GM23338 (cell line): ENCODE measurements around the gene NBAS. TPM values are rescaled to one million over a fixed set of nuclear protein-coding genes. Genes with fewer than 3 reads are reported as not detected.

Experiments used
- ATAC-seq: fragments of 200-7000 bp; cut with Tn5 transposase; 3 replicates; pipeline ENCODE4 v1.9.1; 2020
- DNase-seq: peaks from one replicate; pipeline ENCODE4 v3.0.0-alpha.2; 2015; ENCODE audit warnings: low spot score
- H2AFZ ChIP-seq: fragments of 200-600 bp; sonication (generic); 2 replicates; pipeline ENCODE4 v1.8.0; 2016; ENCODE audit warnings: antibody characterized with exemption, mild to moderate bottlenecking, moderate library complexity
- H3F3A ChIP-seq: fragments of 200-600 bp; sonication (generic); replicated peaks from 2 replicates; pipeline ENCODE4 v1.8.0; 2017; ENCODE audit warnings: antibody characterized with exemption, mixed run types, low read depth
- H3K27ac ChIP-seq: fragments of 200-600 bp; sonication (generic); 2 replicates; pipeline ENCODE4 v1.6.1; 2016; ENCODE audit warnings: low read depth
- H3K27me3 ChIP-seq: fragments of 200-600 bp; sonication (generic); 2 replicates; pipeline ENCODE4 v1.8.0; 2016; ENCODE audit warnings: mild to moderate bottlenecking, mixed run types, moderate library complexity; ENCODE audit not compliant: insufficient read depth
- H3K36me3 ChIP-seq: fragments of 200-600 bp; sonication (generic); 2 replicates; pipeline ENCODE4 v1.8.0; 2016; ENCODE audit warnings: mild to moderate bottlenecking; ENCODE audit not compliant: insufficient read depth
- H3K4me1 ChIP-seq: fragments of 200-600 bp; sonication (generic); 2 replicates; pipeline ENCODE4 v1.8.0; 2016; ENCODE audit warnings: mild to moderate bottlenecking, moderate library complexity; ENCODE audit not compliant: insufficient read depth
- H3K4me2 ChIP-seq: fragments of 200-600 bp; sonication (generic); 2 replicates; pipeline ENCODE4 v1.7.1; 2017; ENCODE audit warnings: mixed run types
- H3K4me3 ChIP-seq: fragments of 200-600 bp; sonication (generic); 2 replicates; pipeline ENCODE4 v1.6.1; 2016; ENCODE audit warnings: mixed run types
- H3K79me2 ChIP-seq: fragments of 200-600 bp; sonication (generic); replicated peaks from 2 replicates; pipeline ENCODE4 v1.8.0; 2017; ENCODE audit warnings: mild to moderate bottlenecking; ENCODE audit not compliant: insufficient read depth
- H3K9me2 ChIP-seq: fragments of 200-600 bp; sonication (generic); 2 replicates; pipeline ENCODE4 v1.8.0; 2017; ENCODE audit not compliant: insufficient read depth
- H4K20me1 ChIP-seq: fragments of 200-600 bp; sonication (generic); replicated peaks from 2 replicates; pipeline ENCODE4 v1.8.0; 2017; ENCODE audit warnings: mild to moderate bottlenecking; ENCODE audit not compliant: insufficient read depth
- H3K27ac Mint-ChIP-seq: 2 replicates; pipeline ENCODE4 v1.8.0; 2020; ENCODE audit warnings: inconsistent platforms, mild to moderate bottlenecking, moderate library complexity, mixed read lengths
- H3K27me3 Mint-ChIP-seq: 3 replicates; pipeline ENCODE4 v1.8.0; 2022; ENCODE audit warnings: low read depth, mild to moderate bottlenecking, moderate library complexity, mixed read lengths, inconsistent platforms; ENCODE audit not compliant: insufficient read depth, poor library complexity
- H3K36me3 Mint-ChIP-seq: 3 replicates; pipeline ENCODE4 v1.8.0; 2021; ENCODE audit warnings: low read depth, mild to moderate bottlenecking, inconsistent platforms, moderate library complexity, mixed read lengths
- H3K4me1 Mint-ChIP-seq: 3 replicates; pipeline ENCODE4 v1.8.0; 2020; ENCODE audit warnings: mild to moderate bottlenecking, inconsistent platforms, mixed read lengths
- H3K4me3 Mint-ChIP-seq: 3 replicates; pipeline ENCODE4 v1.8.0; 2021; ENCODE audit warnings: moderate library complexity, mild to moderate bottlenecking, inconsistent platforms, mixed read lengths
- H3K9me3 Mint-ChIP-seq: 3 replicates; pipeline ENCODE4 v1.8.0; 2020; ENCODE audit warnings: moderate library complexity, mild to moderate bottlenecking, inconsistent platforms, mixed read lengths
- CREB1 ChIP-seq: fragments of 250-450 bp; sonication (Bioruptor Pico); IDR thresholded peaks from 2 replicates; pipeline ENCODE4 v1.5.0; 2020; ENCODE audit warnings: low read depth, mild to moderate bottlenecking, moderate library complexity
- EZH2 ChIP-seq: fragments of 200-600 bp; sonication (generic); IDR thresholded peaks from one replicate; pipeline ENCODE4 v1.8.0; 2017; ENCODE audit warnings: antibody characterized with exemption, mild to moderate bottlenecking, low read depth; ENCODE audit not compliant: unreplicated experiment
- EZH2phosphoT487 ChIP-seq: fragments of 200-600 bp; sonication (generic); IDR thresholded peaks from one replicate; pipeline ENCODE4 v1.8.1; 2018; ENCODE audit warnings: antibody characterized with exemption; ENCODE audit not compliant: unreplicated experiment
- JUNB ChIP-seq: IDR thresholded peaks from one replicate; pipeline ENCODE4 v1.6.1; 2016; ENCODE audit warnings: antibody characterized with exemption; ENCODE audit not compliant: unreplicated experiment
- NANOG ChIP-seq: IDR thresholded peaks from 2 replicates; pipeline ENCODE4 v1.6.1; 2016; ENCODE audit warnings: antibody characterized with exemption, borderline replicate concordance
- POLR2AphosphoS5 ChIP-seq: IDR thresholded peaks from 2 replicates; pipeline ENCODE4 v1.6.1; 2016; ENCODE audit warnings: antibody characterized with exemption, low read depth
- ZNF114 ChIP-seq: fragments of 250-450 bp; sonication (Bioruptor Pico); IDR thresholded peaks from 2 replicates; pipeline ENCODE4 v1.5.0; 2020; ENCODE audit warnings: mild to moderate bottlenecking, moderate library complexity
- ZNF331 ChIP-seq: fragments of 250-450 bp; sonication (Bioruptor Pico); IDR thresholded peaks from 2 replicates; pipeline ENCODE4 v1.5.0; 2020; ENCODE audit warnings: low read depth, mild to moderate bottlenecking, moderate library complexity
- polyA plus RNA-seq: library from polyadenylated mRNA; unstranded; fragments of >200 nt; fragmentation: Nextera tagmentation; extraction: Ambion mirVana; gene quantifications from 2 replicates; pipeline ENCODE4 v1.2.1, GENCODE V29; 2016
- total RNA-seq: library from RNA; depleted of rRNA; stranded (reverse); fragments of >200 nt; shearing (Covaris generic); gene quantifications from 2 replicates; pipeline ENCODE4 v1.2.3, GENCODE V29; 2014
- TF ChIP-seq, protein P1 (sequence below): IDR thresholded peaks from one replicate; pipeline ENCODE4 v1.6.1; 2018; ENCODE audit warnings: antibody characterized with exemption; ENCODE audit not compliant: unreplicated experiment
- TF ChIP-seq, protein P2 (sequence below): fragments of 250-450 bp; sonication (Bioruptor Pico); IDR thresholded peaks from 2 replicates; pipeline ENCODE4 v1.5.0; 2020; ENCODE audit warnings: mild to moderate bottlenecking, moderate library complexity
- TF ChIP-seq, protein P3 (sequence below): IDR thresholded peaks from 2 replicates; pipeline ENCODE4 v1.6.1; 2016; ENCODE audit warnings: antibody characterized with exemption

The NBAS gene
- total and polyA plus RNA-seq, 2 experiments from 2014 or later = 24.8 to 38.9 TPM

DNA sequence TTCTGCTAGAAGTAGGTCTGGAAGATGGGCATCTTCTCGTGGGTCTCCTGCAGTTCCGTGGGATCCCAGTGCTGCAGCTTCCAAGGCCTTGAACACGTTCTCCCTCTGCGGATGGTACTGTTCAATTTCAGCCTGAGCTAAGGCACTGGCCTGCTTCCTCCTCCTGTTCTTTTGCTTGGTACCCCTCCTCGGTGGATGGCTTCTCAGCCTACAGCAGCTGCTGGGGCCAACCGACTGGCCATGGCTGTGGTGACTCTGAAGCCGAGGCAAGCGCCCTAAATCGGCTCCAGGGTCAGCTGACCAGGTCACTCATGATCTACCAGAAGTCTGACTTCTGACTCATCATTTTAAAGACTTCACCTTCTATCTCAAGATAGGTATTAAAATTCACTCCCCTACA lies 150.2 kb downstream of the NBAS start (continued):
- TF ChIP-seq, protein P1, sequence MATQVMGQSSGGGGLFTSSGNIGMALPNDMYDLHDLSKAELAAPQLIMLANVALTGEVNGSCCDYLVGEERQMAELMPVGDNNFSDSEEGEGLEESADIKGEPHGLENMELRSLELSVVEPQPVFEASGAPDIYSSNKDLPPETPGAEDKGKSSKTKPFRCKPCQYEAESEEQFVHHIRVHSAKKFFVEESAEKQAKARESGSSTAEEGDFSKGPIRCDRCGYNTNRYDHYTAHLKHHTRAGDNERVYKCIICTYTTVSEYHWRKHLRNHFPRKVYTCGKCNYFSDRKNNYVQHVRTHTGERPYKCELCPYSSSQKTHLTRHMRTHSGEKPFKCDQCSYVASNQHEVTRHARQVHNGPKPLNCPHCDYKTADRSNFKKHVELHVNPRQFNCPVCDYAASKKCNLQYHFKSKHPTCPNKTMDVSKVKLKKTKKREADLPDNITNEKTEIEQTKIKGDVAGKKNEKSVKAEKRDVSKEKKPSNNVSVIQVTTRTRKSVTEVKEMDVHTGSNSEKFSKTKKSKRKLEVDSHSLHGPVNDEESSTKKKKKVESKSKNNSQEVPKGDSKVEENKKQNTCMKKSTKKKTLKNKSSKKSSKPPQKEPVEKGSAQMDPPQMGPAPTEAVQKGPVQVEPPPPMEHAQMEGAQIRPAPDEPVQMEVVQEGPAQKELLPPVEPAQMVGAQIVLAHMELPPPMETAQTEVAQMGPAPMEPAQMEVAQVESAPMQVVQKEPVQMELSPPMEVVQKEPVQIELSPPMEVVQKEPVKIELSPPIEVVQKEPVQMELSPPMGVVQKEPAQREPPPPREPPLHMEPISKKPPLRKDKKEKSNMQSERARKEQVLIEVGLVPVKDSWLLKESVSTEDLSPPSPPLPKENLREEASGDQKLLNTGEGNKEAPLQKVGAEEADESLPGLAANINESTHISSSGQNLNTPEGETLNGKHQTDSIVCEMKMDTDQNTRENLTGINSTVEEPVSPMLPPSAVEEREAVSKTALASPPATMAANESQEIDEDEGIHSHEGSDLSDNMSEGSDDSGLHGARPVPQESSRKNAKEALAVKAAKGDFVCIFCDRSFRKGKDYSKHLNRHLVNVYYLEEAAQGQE = no peak

DNA sequence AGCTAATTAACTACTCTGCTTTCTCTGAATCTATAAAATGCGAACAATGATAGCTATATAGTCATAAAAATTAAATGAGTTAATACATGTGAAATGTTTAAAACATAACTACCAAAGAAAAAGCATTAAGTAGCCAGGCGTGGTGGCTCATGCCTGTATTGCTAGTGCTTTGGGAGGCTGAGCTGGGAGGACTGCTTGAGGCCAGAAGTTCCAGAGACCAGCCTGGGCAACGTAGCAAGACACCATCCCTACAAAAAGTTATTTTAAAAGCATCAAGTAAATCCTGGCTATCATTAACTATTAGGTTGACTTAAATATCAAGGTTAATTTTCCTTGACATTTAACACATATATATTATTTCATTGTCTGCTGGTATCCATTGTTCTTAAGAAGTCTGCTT lies 152.4 kb downstream of the NBAS start:
- H3K4me1 ChIP-seq = no peaks in the 10 kb centered on the region
- H3K9me2 ChIP-seq = no peaks in the 10 kb centered on the region
- no peaks in the 10 kb centered on the region for H3K27me3 ChIP-seq
- no peak overlapping the region for H3K4me3 ChIP-seq
- H3K79me2 ChIP-seq = no peaks in the 10 kb centered on the region
- no peaks in the 10 kb centered on the region for H3K9me3 Mint-ChIP-seq
- H3K36me3 Mint-ChIP-seq = no peaks in the 10 kb centered on the region
- no peak overlapping the region for H3K4me2 ChIP-seq
- peaks cover 4% of the 10 kb centered on the region; the same call in 1 of the 3 replicates for H3K4me1 Mint-ChIP-seq
- H3K4me3 Mint-ChIP-seq = no peak overlapping the region
- ATAC-seq (no peak), DNase-seq (no peak)
- H3K27ac ChIP-seq = no peak overlapping the region
- no peaks in the 10 kb centered on the region for H3F3A ChIP-seq
- no peak overlapping the region for H3K27ac Mint-ChIP-seq
- no peaks in the 10 kb centered on the region for H3K36me3 ChIP-seq
- no peak overlapping the region for H2AFZ ChIP-seq
- H4K20me1 ChIP-seq = 0 out of 2 replicates have a peak, but pooled peaks cover 4% of the 10 kb centered on the region
- H3K27me3 Mint-ChIP-seq = peaks cover 2% of the 10 kb centered on the region
- TF ChIP-seq ZNF331 (CRISPR knock-in tag) (no peak), NANOG (no peak), ZNF114 (CRISPR knock-in tag) (no peak), CREB1 (CRISPR knock-in tag) (no peak), EZH2phosphoT487 (no peak), JUNB (no peak), POLR2AphosphoS5 (no peak), EZH2 (no peak)
- TF ChIP-seq, protein P2, sequence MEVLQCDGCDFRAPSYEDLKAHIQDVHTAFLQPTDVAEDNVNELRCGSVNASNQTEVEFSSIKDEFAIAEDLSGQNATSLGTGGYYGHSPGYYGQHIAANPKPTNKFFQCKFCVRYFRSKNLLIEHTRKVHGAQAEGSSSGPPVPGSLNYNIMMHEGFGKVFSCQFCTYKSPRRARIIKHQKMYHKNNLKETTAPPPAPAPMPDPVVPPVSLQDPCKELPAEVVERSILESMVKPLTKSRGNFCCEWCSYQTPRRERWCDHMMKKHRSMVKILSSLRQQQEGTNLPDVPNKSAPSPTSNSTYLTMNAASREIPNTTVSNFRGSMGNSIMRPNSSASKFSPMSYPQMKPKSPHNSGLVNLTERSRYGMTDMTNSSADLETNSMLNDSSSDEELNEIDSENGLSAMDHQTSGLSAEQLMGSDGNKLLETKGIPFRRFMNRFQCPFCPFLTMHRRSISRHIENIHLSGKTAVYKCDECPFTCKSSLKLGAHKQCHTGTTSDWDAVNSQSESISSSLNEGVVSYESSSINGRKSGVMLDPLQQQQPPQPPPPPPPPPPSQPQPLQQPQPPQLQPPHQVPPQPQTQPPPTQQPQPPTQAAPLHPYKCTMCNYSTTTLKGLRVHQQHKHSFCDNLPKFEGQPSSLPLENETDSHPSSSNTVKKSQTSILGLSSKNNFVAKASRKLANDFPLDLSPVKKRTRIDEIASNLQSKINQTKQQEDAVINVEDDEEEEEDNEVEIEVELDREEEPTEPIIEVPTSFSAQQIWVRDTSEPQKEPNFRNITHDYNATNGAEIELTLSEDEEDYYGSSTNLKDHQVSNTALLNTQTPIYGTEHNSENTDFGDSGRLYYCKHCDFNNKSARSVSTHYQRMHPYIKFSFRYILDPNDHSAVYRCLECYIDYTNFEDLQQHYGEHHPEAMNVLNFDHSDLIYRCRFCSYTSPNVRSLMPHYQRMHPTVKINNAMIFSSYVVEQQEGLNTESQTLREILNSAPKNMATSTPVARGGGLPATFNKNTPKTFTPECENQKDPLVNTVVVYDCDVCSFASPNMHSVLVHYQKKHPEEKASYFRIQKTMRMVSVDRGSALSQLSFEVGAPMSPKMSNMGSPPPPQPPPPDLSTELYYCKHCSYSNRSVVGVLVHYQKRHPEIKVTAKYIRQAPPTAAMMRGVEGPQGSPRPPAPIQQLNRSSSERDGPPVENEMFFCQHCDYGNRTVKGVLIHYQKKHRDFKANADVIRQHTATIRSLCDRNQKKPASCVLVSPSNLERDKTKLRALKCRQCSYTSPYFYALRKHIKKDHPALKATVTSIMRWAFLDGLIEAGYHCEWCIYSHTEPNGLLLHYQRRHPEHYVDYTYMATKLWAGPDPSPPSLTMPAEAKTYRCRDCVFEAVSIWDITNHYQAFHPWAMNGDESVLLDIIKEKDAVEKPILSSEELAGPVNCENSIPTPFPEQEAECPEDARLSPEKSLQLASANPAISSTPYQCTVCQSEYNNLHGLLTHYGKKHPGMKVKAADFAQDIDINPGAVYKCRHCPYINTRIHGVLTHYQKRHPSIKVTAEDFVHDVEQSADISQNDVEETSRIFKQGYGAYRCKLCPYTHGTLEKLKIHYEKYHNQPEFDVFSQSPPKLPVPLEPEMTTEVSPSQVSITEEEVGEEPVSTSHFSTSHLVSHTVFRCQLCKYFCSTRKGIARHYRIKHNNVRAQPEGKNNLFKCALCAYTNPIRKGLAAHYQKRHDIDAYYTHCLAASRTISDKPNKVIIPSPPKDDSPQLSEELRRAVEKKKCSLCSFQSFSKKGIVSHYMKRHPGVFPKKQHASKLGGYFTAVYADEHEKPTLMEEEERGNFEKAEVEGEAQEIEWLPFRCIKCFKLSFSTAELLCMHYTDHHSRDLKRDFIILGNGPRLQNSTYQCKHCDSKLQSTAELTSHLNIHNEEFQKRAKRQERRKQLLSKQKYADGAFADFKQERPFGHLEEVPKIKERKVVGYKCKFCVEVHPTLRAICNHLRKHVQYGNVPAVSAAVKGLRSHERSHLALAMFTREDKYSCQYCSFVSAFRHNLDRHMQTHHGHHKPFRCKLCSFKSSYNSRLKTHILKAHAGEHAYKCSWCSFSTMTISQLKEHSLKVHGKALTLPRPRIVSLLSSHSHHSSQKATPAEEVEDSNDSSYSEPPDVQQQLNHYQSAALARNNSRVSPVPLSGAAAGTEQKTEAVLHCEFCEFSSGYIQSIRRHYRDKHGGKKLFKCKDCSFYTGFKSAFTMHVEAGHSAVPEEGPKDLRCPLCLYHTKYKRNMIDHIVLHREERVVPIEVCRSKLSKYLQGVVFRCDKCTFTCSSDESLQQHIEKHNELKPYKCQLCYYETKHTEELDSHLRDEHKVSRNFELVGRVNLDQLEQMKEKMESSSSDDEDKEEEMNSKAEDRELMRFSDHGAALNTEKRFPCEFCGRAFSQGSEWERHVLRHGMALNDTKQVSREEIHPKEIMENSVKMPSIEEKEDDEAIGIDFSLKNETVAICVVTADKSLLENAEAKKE (CRISPR knock-in tag) = no peak
- TF ChIP-seq, protein P1 = no peak
- TF ChIP-seq, protein P3, sequence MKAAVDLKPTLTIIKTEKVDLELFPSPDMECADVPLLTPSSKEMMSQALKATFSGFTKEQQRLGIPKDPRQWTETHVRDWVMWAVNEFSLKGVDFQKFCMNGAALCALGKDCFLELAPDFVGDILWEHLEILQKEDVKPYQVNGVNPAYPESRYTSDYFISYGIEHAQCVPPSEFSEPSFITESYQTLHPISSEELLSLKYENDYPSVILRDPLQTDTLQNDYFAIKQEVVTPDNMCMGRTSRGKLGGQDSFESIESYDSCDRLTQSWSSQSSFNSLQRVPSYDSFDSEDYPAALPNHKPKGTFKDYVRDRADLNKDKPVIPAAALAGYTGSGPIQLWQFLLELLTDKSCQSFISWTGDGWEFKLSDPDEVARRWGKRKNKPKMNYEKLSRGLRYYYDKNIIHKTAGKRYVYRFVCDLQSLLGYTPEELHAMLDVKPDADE = no peak
